Testis (tissue), 2 donors: ENCODE results near the gene CHD2.
A peak's percentile ranks its signal among the peaks of the same experiment; 100 is the strongest.

ENCODE experiments used
- CTCF ChIP-seq, 3 experiments: fragments of 450-650 bp in 2 of 3; fragments of 200-600 bp in 1 of 3; sonication (generic) in 1 of 3; IDR thresholded peaks; one replicate each; pipeline ENCODE4 v1.5.1; 2016 to 2019; ENCODE audit warnings: antibody characterized with exemption in 3 of 3, mild to moderate bottlenecking in 2 of 3, moderate library complexity in 1 of 3
- POLR2A ChIP-seq: fragments of 450-650 bp; IDR thresholded peaks from one replicate; pipeline ENCODE4 v1.6.1; 2017; ENCODE audit warnings: antibody characterized with exemption, mild to moderate bottlenecking, moderate library complexity

- TF ChIP-seq POLR2A (peak; percentile 95), CTCF (IDR thresholded peaks at IDR 0.05) (peak in 2 of 3 experiments; percentile 0 to 12)
These were observed 18.1 kb upstream of the CHD2 start for GRCh38 chr15:92881802-92882696.
